Measurements from ENCODE around the gene SACS. TPM values are rescaled to one million over a fixed set of nuclear protein-coding genes. Genes with fewer than 3 reads are reported as not detected.

SACS gene
- total and polyA plus RNA-seq, 2 donors (not counting 3 experiments of a cell fraction or from before 2014, with no cell fraction given): 14.8 to 72.7 TPM

DNA sequence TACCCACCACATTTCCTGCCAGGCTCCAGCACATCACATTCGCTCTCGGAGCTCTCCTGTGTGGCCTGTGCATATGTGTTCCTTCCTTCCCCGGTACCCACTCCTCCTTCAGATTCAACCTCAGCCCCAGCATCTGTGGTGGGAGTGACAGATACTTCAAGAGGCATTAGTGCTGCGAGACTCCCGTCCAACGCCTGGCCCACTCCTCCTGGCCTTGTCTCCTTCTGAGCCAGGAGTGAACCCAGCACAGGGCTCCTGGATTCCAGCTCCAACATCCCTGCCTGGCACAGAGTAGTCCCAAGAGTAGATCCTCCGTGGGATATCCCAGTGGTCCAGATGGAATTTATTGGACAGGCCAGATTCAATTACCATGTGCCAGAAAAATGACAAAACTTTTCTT, 55.9 kb downstream of the SACS start:
- Histone ChIP-seq H3K4me3 (replicated peaks in 1 of 3; ENCODE audit: insufficient read depth in 1 of 3, low read depth in 1 of 3, low read length in 3 of 3) (no peak overlapping the region), H2AFZ (ENCODE audit: low read depth, low read length) (peak overlapping the region; percentile 70), H3K9me1 (replicated peaks; ENCODE audit: control insufficient read depth, extremely low read depth, insufficient read depth, low read length) (no peaks in the 10 kb centered on the region), H4K20me1 (replicated peaks; ENCODE audit: control insufficient read depth, extremely low read depth, insufficient read depth, low read length) (no peaks in the 10 kb centered on the region), H3K4me1 (ENCODE audit: control insufficient read depth, extremely low read depth, insufficient read depth, low read length) (peaks cover 66% of the 10 kb centered on the region), H3K27me3 (ENCODE audit: control insufficient read depth in 2 of 2, insufficient read depth in 2 of 2, low read length in 2 of 2) (no peaks in the 10 kb centered on the region), H3K4me2 (ENCODE audit: insufficient read depth, low read length) (peak overlapping the region; percentile 53), H3K9me3 (replicated peaks; ENCODE audit: control insufficient read depth, insufficient read depth, low read length) (no peaks in the 10 kb centered on the region), H3K27ac (ENCODE audit: insufficient read depth, low read depth, low read length) (peak overlapping the region; percentile 93), H3K9ac (replicated peaks; ENCODE audit: extremely low read depth, insufficient read depth, low read length) (peak overlapping the region; percentile 54), H3K79me2 (ENCODE audit: control insufficient read depth, insufficient read depth, low read length) (peaks cover 26% of the 10 kb centered on the region), H3K36me3 (ENCODE audit: control insufficient read depth in 2 of 2, extremely low read depth in 1 of 2, insufficient read depth in 2 of 2, low read length in 2 of 2) (peaks cover 0 to 2% of the 10 kb centered on the region in 2 experiments)
- FAIRE-seq: no peak
- BruUV-seq (replicated peaks): no TSS peak
- ChIA-PET CTCF (interaction anchor here (1.2 kb wide), 1 partner anchor 11 kb away, joined by 3 read pairs; no protein-coding TSS in a partner anchor), POLR2A (no interaction called here)
- dilution Hi-C loops (cut with MboI; ENCODE audit: extremely low pct_ligation_motif_present, low sequenced_read_pairs) (no loop called here), intact Hi-C loops (cut with micrococcal nuclease) (loop anchor here (2.0 to 5.0 kb wide), 4 partner anchors 200 to 783 kb away; partner anchors contain the start of gene SPATA13)
- TF ChIP-seq POLR2A (IDR thresholded peaks at IDR 0.05; ENCODE audit: low read depth, low read length) (no peak), GATA2 (IDR thresholded peaks at IDR 0.05; ENCODE audit: insufficient read depth, insufficient read length, low read depth, low read length) (no peak), JUN (IDR thresholded peaks at IDR 0.05; ENCODE audit: borderline replicate concordance, insufficient read depth, insufficient read length, low read depth) (no peak), FOS (IDR thresholded peaks at IDR 0.05; ENCODE audit: borderline replicate concordance, insufficient read depth, low read length) (no peak), EZH2 (IDR thresholded peaks at IDR 0.05; ENCODE audit: borderline replicate concordance, low read depth, low read length, severe bottlenecking) (no peak), MYC (IDR thresholded peaks at IDR 0.05; ENCODE audit: low read depth, low read length) (no peak), POLR2AphosphoS5 (IDR thresholded peaks at IDR 0.05; ENCODE audit: insufficient read depth, low read depth, low read length) (no peak)
- TF ChIP-seq, protein P1, sequence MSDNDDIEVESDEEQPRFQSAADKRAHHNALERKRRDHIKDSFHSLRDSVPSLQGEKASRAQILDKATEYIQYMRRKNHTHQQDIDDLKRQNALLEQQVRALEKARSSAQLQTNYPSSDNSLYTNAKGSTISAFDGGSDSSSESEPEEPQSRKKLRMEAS (IDR thresholded peaks at IDR 0.05; ENCODE audit: insufficient read depth, insufficient read length): no peak
- TF ChIP-seq, protein P2, sequence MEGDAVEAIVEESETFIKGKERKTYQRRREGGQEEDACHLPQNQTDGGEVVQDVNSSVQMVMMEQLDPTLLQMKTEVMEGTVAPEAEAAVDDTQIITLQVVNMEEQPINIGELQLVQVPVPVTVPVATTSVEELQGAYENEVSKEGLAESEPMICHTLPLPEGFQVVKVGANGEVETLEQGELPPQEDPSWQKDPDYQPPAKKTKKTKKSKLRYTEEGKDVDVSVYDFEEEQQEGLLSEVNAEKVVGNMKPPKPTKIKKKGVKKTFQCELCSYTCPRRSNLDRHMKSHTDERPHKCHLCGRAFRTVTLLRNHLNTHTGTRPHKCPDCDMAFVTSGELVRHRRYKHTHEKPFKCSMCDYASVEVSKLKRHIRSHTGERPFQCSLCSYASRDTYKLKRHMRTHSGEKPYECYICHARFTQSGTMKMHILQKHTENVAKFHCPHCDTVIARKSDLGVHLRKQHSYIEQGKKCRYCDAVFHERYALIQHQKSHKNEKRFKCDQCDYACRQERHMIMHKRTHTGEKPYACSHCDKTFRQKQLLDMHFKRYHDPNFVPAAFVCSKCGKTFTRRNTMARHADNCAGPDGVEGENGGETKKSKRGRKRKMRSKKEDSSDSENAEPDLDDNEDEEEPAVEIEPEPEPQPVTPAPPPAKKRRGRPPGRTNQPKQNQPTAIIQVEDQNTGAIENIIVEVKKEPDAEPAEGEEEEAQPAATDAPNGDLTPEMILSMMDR (IDR thresholded peaks at IDR 0.05; ENCODE audit: extremely low read depth in 1 of 2, insufficient read depth in 1 of 2, low read depth in 1 of 2, low read length in 2 of 2): no peak
- DNase-seq (ENCODE audit: low read depth, low spot score): no peak
